Measurements from ENCODE around the gene RIMOC1.
"Not testable (repeated sequence)": the region's sequence is repeated elsewhere in the genome, so short reads cannot be mapped to it uniquely, and the experiment has no call there.

RIMOC1 gene

DNA sequence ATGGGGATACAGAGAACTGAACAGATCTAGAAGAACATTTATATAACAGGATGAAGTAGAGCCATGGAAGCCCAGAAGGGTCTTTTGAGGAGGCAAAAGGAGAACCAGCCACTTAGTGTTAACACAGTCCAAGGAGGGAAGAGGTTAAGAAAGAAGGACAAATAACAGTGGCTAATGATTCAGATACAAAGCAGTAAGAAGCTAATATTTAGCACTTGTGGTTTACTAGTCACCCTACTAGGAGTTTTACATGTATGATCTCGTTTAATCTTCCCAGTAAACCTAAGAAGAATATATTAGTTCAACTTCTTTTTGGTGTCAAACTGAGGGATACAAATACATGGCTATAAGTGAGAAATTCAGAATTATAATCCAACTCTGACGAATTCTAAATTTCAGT is 28.6 kb downstream of the RIMOC1 start:
- no peak for DNase-seq (ENCODE audit: low spot score)
- TF ChIP-seq, protein P1, sequence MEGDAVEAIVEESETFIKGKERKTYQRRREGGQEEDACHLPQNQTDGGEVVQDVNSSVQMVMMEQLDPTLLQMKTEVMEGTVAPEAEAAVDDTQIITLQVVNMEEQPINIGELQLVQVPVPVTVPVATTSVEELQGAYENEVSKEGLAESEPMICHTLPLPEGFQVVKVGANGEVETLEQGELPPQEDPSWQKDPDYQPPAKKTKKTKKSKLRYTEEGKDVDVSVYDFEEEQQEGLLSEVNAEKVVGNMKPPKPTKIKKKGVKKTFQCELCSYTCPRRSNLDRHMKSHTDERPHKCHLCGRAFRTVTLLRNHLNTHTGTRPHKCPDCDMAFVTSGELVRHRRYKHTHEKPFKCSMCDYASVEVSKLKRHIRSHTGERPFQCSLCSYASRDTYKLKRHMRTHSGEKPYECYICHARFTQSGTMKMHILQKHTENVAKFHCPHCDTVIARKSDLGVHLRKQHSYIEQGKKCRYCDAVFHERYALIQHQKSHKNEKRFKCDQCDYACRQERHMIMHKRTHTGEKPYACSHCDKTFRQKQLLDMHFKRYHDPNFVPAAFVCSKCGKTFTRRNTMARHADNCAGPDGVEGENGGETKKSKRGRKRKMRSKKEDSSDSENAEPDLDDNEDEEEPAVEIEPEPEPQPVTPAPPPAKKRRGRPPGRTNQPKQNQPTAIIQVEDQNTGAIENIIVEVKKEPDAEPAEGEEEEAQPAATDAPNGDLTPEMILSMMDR (IDR thresholded peaks at IDR 0.05; ENCODE audit: extremely low read depth, missing control alignments), result no peak

DNA sequence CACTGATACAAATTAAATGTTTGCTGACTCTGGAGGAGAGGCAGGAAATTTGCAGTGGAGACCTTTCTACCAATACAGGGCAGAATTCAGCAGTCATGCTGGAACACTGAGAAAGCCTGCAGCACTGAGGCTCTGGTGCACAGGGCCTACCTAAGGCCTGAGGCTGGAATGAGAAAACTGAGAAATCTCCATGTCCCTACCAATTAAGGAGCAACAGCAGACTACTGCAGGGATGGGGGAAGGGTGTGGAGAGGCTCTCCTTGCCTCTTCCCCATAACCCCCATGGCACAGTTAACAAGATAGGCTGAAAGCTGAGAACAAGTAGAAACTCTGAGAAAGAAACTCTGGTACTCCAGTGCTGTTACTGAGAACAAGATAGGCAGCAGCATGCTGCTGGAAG is 31.4 kb downstream of the RIMOC1 start:
- no peak for DNase-seq (ENCODE audit: low spot score)

DNA sequence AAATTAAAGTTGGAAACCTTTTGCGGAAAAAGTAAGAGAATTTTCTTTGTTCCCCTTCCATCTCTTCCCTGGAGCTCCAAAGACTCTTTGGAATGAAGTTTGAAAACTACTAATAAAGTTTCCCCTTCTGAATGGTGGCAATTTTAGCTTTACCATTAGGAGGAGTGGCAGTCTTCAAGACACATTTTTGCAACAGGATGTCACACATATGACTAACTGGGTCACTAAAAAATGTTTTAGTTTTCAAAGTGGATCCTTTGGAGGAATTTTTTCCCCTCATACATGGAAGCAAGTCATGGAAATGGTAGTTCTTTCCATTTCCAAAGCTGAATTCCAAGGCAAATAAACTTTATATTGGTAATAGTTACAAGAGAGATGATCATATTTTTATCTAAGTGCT is 36.5 kb downstream of the RIMOC1 start:
- TF ChIP-seq, protein P1 (IDR thresholded peaks at IDR 0.05; ENCODE audit: extremely low read depth, missing control alignments), result no peak
- no peak for DNase-seq (ENCODE audit: low spot score)

More for the DNA sequence above, 31.4 kb downstream of the RIMOC1 start:
- TF ChIP-seq, protein P1 (IDR thresholded peaks at IDR 0.05; ENCODE audit: extremely low read depth, missing control alignments), result no peak

DNA sequence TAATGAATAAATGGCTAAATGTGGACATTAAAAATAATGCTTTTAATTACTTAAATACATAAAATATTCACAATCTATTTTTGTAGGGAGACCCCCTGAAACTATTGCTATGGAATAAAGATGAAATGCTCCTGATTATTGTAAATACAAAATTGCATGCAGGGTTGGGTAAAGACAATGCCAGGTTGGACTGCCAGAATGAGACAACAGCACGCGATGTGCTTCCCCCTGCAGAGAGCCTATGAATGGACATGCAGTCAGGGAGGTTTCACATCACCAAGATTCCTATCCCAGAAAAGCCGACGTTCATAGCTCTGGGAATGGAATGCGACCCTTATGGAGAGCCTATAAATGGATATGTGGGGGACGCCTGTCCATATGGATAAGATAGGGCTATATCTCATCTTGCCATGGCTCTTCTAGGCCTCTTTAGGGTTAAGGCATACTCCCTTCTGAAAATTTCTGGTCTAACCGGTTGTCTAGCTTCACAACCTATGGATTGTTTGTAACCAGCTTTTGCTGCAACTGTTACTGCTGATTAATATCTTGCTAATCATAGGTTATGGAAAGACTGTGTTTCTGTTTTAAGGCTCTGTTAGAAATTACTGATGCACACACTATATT is 41.3 kb downstream of the RIMOC1 start:
- DNase-seq (ENCODE audit: low spot score), result not testable (repeated sequence)

DNA sequence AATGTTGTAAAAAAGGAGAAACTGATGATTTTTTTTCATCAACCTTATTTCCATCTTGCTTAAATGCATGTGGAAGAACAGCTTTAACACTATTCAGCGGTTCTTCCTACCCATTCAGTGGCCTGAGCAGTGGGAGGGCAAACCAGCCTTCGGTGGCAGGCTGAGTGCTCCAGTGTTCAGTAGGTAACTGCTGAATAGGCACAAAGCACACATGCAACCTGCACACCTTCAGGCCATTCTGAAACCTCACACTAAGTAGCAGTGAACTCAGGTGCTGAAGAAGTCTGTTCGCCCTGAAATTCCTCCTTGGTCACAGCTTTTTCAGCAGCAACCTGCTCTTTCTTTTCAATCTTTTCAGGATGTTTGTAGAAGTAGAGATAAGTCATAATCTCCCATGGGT is 47.1 kb downstream of the RIMOC1 start:
- DNase-seq (ENCODE audit: low spot score), result no peak
- TF ChIP-seq, protein P1 (IDR thresholded peaks at IDR 0.05; ENCODE audit: extremely low read depth, missing control alignments), result no peak
